Upper lobe of left lung (tissue), 4 donors: Measurements from ENCODE around the gene RNF126.
"Not testable (repeated sequence)": the region's sequence is repeated elsewhere in the genome, so short reads cannot be mapped to it uniquely, and the experiment has no call there.

Experiments
- EP300 ChIP-seq, 4 donors: sonication (generic); formaldehyde crosslinking; IDR thresholded peaks; one replicate each; pipeline ENCODE4 v1.5.1; 2017; ENCODE audit warnings: antibody characterized with exemption in 4 of 4, control low read depth in 2 of 4
- POLR2A ChIP-seq, 4 donors: fragments of 450-650 bp; IDR thresholded peaks; one replicate each; pipeline ENCODE4 v1.5.1; 2016 to 2017; ENCODE audit warnings: antibody characterized with exemption in 4 of 4, mild to moderate bottlenecking in 2 of 4
- POLR2AphosphoS5 ChIP-seq, 2 donors: sonication (generic); formaldehyde crosslinking; IDR thresholded peaks; one replicate each; pipeline ENCODE4 v1.5.1; 2017; ENCODE audit warnings: antibody characterized with exemption in 2 of 2
- TF ChIP-seq, protein P1 (sequence below), 6 experiments: fragments of 450-650 bp in 4 of 6; fragments of 200-600 bp in 2 of 6; sonication (generic) in 2 of 6; IDR thresholded peaks; one replicate each; pipeline ENCODE4 v1.5.1; 2016 to 2019; ENCODE audit warnings: antibody characterized with exemption in 6 of 6

- TF ChIP-seq, protein P1, sequence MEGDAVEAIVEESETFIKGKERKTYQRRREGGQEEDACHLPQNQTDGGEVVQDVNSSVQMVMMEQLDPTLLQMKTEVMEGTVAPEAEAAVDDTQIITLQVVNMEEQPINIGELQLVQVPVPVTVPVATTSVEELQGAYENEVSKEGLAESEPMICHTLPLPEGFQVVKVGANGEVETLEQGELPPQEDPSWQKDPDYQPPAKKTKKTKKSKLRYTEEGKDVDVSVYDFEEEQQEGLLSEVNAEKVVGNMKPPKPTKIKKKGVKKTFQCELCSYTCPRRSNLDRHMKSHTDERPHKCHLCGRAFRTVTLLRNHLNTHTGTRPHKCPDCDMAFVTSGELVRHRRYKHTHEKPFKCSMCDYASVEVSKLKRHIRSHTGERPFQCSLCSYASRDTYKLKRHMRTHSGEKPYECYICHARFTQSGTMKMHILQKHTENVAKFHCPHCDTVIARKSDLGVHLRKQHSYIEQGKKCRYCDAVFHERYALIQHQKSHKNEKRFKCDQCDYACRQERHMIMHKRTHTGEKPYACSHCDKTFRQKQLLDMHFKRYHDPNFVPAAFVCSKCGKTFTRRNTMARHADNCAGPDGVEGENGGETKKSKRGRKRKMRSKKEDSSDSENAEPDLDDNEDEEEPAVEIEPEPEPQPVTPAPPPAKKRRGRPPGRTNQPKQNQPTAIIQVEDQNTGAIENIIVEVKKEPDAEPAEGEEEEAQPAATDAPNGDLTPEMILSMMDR (IDR thresholded peaks at IDR 0.05): not testable (repeated sequence)
- not testable (repeated sequence) for TF ChIP-seq EP300, POLR2AphosphoS5, POLR2A (IDR thresholded peaks at IDR 0.05)
Measured at GRCh38 chr19:621191-621590, 41.8 kb downstream of the RNF126 start.
